ENCODE measurements around the gene USP46. TPM values are rescaled to one million over a fixed set of nuclear protein-coding genes. Genes with fewer than 3 reads are reported as not detected.

USP46 gene
- total and polyA plus RNA-seq, 5 donors, result 12.6 to 63.7 (median 55.4) TPM

GRCh38 chr4:52588771-52589591 is 70.1 kb downstream of the USP46 start:
- ATAC-seq (peak in 1 of 2 donors; percentile 27), DNase-seq (no peak)
- Histone ChIP-seq H3K4me1 (ENCODE audit: control insufficient read depth, insufficient read depth, low read length) (peaks cover 11% of the 10 kb centered on the region), H3K27me3 (ENCODE audit: control insufficient read depth, insufficient read depth) (no peaks in the 10 kb centered on the region), H3K4me3 (ENCODE audit: low read length) (no peak overlapping the region), H3K27ac (ENCODE audit: low read length) (peak overlapping the region; percentile 69), H3K9me3 (ENCODE audit: control insufficient read depth, low read length) (no peaks in the 10 kb centered on the region)
- WGBS, result 61% methylated on average over 13 of the region's 13 CpGs
- intact Hi-C loops (cut with DNase I), result loop anchor here in 1 of 4 donors (10.0 kb wide), 1 partner anchor 66 kb away; the partner anchor contains the start of gene USP46

- H3K27me3 ChIP-seq (ENCODE audit: control insufficient read depth, insufficient read depth), result no peaks in the 10 kb centered on the region
- intact Hi-C loops (cut with DNase I), result loop anchor here in 1 of 4 donors (10.0 kb wide), 1 partner anchor 67 kb away; the partner anchor contains the start of gene USP46
- H3K27ac ChIP-seq (ENCODE audit: low read length), result peak overlapping the region; percentile 69
- peak; percentile 37 to 74 (median 58) for DNase-seq
- H3K4me3 ChIP-seq (ENCODE audit: low read length), result no peak overlapping the region
- peak; percentile 45 to 66 for ATAC-seq
- H3K9me3 ChIP-seq (ENCODE audit: control insufficient read depth, low read length), result no peaks in the 10 kb centered on the region
- H3K4me1 ChIP-seq (ENCODE audit: control insufficient read depth, insufficient read depth, low read length), result peaks cover 11% of the 10 kb centered on the region
- WGBS, result 48% methylated on average over 2 of the region's 2 CpGs
These were observed 71.0 kb downstream of the USP46 start for GRCh38 chr4:52588097-52588496.

- H3K9me3 ChIP-seq (ENCODE audit: control insufficient read depth, low read length), result no peaks in the 10 kb centered on the region
- H3K4me3 ChIP-seq (ENCODE audit: low read length), result no peak overlapping the region
- peaks cover 14% of the 10 kb centered on the region for H3K4me1 ChIP-seq (ENCODE audit: control insufficient read depth, insufficient read depth, low read length)
- DNase-seq, result no peak
- no peak overlapping the region for H3K27ac ChIP-seq (ENCODE audit: low read length)
- 16% methylated on average over 3 of the region's 3 CpGs for WGBS
- no peaks in the 10 kb centered on the region for H3K27me3 ChIP-seq (ENCODE audit: control insufficient read depth, insufficient read depth)
- intact Hi-C loops (cut with DNase I), result loop anchor here in 1 of 4 donors (10.0 kb wide), 1 partner anchor 69 kb away; the partner anchor contains the start of gene USP46
- ATAC-seq, result peak; percentile 44 to 76
These were observed 73.0 kb downstream of the USP46 start for GRCh38 chr4:52586069-52586468.

GRCh38 chr4:52585379-52585778 is 73.7 kb downstream of the USP46 start:
- DNase-seq (no peak), ATAC-seq (no peak)
- Histone ChIP-seq H3K27ac (ENCODE audit: low read length) (peak overlapping the region; percentile 37), H3K27me3 (ENCODE audit: control insufficient read depth, insufficient read depth) (no peaks in the 10 kb centered on the region), H3K4me3 (ENCODE audit: low read length) (no peak overlapping the region), H3K9me3 (ENCODE audit: control insufficient read depth, low read length) (no peaks in the 10 kb centered on the region), H3K4me1 (ENCODE audit: control insufficient read depth, insufficient read depth, low read length) (peaks cover 14% of the 10 kb centered on the region)
- intact Hi-C loops (cut with DNase I), result loop anchor here in 1 of 4 donors (10.0 kb wide), 1 partner anchor 69 kb away; the partner anchor contains the start of gene USP46
- WGBS, result 65% methylated on average over 2 of the region's 2 CpGs

- Histone ChIP-seq H3K27me3 (ENCODE audit: control insufficient read depth, insufficient read depth) (no peaks in the 10 kb centered on the region), H3K27ac (ENCODE audit: low read length) (no peak overlapping the region), H3K4me3 (ENCODE audit: low read length) (no peak overlapping the region), H3K4me1 (ENCODE audit: control insufficient read depth, insufficient read depth, low read length) (peaks cover 5% of the 10 kb centered on the region), H3K9me3 (ENCODE audit: control insufficient read depth, low read length) (no peaks in the 10 kb centered on the region)
- intact Hi-C loops (cut with DNase I), result loop anchor here in 1 of 4 donors (10.0 kb wide), 1 partner anchor 75 kb away; the partner anchor contains the start of gene USP46
- no peak for DNase-seq
- no peak for ATAC-seq
- WGBS, result 90% methylated on average over 4 of the region's 4 CpGs
These were observed 79.4 kb downstream of the USP46 start for GRCh38 chr4:52579602-52580272.

GRCh38 chr4:52578951-52579350 is 80.2 kb downstream of the USP46 start:
- Histone ChIP-seq H3K9me3 (ENCODE audit: control insufficient read depth, low read length) (no peaks in the 10 kb centered on the region), H3K4me1 (ENCODE audit: control insufficient read depth, insufficient read depth, low read length) (peaks cover 5% of the 10 kb centered on the region), H3K27ac (ENCODE audit: low read length) (no peak overlapping the region), H3K4me3 (ENCODE audit: low read length) (no peak overlapping the region), H3K27me3 (ENCODE audit: control insufficient read depth, insufficient read depth) (no peaks in the 10 kb centered on the region)
- no peak for DNase-seq
- intact Hi-C loops (cut with DNase I), result no loop called here
- ATAC-seq, result no peak
- WGBS, result 97% methylated on average over 2 of the region's 2 CpGs

- DNase-seq (no peak), ATAC-seq (no peak)
- Histone ChIP-seq H3K9me3 (ENCODE audit: control insufficient read depth, low read length) (no peaks in the 10 kb centered on the region), H3K4me3 (ENCODE audit: low read length) (no peak overlapping the region), H3K27me3 (ENCODE audit: control insufficient read depth, insufficient read depth) (no peaks in the 10 kb centered on the region), H3K27ac (ENCODE audit: low read length) (no peak overlapping the region), H3K4me1 (ENCODE audit: control insufficient read depth, insufficient read depth, low read length) (peaks cover 2% of the 10 kb centered on the region)
- 89% methylated on average over 4 of the region's 4 CpGs for WGBS
- intact Hi-C loops (cut with DNase I), result no loop called here
These were observed 81.5 kb downstream of the USP46 start for GRCh38 chr4:52577624-52577962.

- intact Hi-C loops (cut with DNase I), result no loop called here
- H3K4me1 ChIP-seq (ENCODE audit: control insufficient read depth, insufficient read depth, low read length), result peaks cover 2% of the 10 kb centered on the region
- H3K27me3 ChIP-seq (ENCODE audit: control insufficient read depth, insufficient read depth), result no peaks in the 10 kb centered on the region
- no peak overlapping the region for H3K4me3 ChIP-seq (ENCODE audit: low read length)
- WGBS, result 83% methylated on average over 1 of the region's 1 CpG
- ATAC-seq, result no peak
- no peak for DNase-seq
- no peaks in the 10 kb centered on the region for H3K9me3 ChIP-seq (ENCODE audit: control insufficient read depth, low read length)
- H3K27ac ChIP-seq (ENCODE audit: low read length), result no peak overlapping the region
These were observed 82.0 kb downstream of the USP46 start for GRCh38 chr4:52576961-52577623.

GRCh38 chr4:52576326-52576725 is 82.8 kb downstream of the USP46 start:
- WGBS, result 94% methylated on average over 7 of the region's 7 CpGs
- no peak for ATAC-seq

GRCh38 chr4:52575406-52575805 is 83.7 kb downstream of the USP46 start:
- Histone ChIP-seq H3K27ac (ENCODE audit: low read length) (no peak overlapping the region), H3K4me3 (ENCODE audit: low read length) (no peak overlapping the region), H3K4me1 (ENCODE audit: control insufficient read depth, insufficient read depth, low read length) (peaks cover 2% of the 10 kb centered on the region), H3K27me3 (ENCODE audit: control insufficient read depth, insufficient read depth) (no peaks in the 10 kb centered on the region), H3K9me3 (ENCODE audit: control insufficient read depth, low read length) (no peaks in the 10 kb centered on the region)
- 98% methylated on average over 1 of the region's 1 CpG for WGBS
- ATAC-seq, result no peak
- intact Hi-C loops (cut with DNase I), result no loop called here
- no peak for DNase-seq

More at GRCh38 chr4:52576326-52576725, 82.8 kb downstream of the USP46 start:
- intact Hi-C loops (cut with DNase I), result no loop called here
- Histone ChIP-seq H3K9me3 (ENCODE audit: control insufficient read depth, low read length) (no peaks in the 10 kb centered on the region), H3K4me1 (ENCODE audit: control insufficient read depth, insufficient read depth, low read length) (peaks cover 2% of the 10 kb centered on the region), H3K27me3 (ENCODE audit: control insufficient read depth, insufficient read depth) (no peaks in the 10 kb centered on the region), H3K27ac (ENCODE audit: low read length) (no peak overlapping the region), H3K4me3 (ENCODE audit: low read length) (no peak overlapping the region)
- DNase-seq, result no peak

- Histone ChIP-seq H3K4me1 (ENCODE audit: control insufficient read depth, insufficient read depth, low read length) (peaks cover 2% of the 10 kb centered on the region), H3K27me3 (ENCODE audit: control insufficient read depth, insufficient read depth) (no peaks in the 10 kb centered on the region), H3K4me3 (ENCODE audit: low read length) (no peak overlapping the region), H3K27ac (ENCODE audit: low read length) (no peak overlapping the region), H3K9me3 (ENCODE audit: control insufficient read depth, low read length) (no peaks in the 10 kb centered on the region)
- 62% methylated on average over 5 of the region's 5 CpGs for WGBS
- DNase-seq, result no peak
- intact Hi-C loops (cut with DNase I), result no loop called here
- no peak for ATAC-seq
These were observed 85.1 kb downstream of the USP46 start for GRCh38 chr4:52574036-52574435.

Data from right cardiac atrium (tissue), 5 donors.